ENCODE results near the gene ZBTB7C. TPM values are rescaled to one million over a fixed set of nuclear protein-coding genes. Genes with fewer than 3 reads are reported as not detected.

The ZBTB7C gene
- total RNA-seq, 3 donors from 2014 or later: 5.6 to 26.5 (median 6.1) TPM

DNA sequence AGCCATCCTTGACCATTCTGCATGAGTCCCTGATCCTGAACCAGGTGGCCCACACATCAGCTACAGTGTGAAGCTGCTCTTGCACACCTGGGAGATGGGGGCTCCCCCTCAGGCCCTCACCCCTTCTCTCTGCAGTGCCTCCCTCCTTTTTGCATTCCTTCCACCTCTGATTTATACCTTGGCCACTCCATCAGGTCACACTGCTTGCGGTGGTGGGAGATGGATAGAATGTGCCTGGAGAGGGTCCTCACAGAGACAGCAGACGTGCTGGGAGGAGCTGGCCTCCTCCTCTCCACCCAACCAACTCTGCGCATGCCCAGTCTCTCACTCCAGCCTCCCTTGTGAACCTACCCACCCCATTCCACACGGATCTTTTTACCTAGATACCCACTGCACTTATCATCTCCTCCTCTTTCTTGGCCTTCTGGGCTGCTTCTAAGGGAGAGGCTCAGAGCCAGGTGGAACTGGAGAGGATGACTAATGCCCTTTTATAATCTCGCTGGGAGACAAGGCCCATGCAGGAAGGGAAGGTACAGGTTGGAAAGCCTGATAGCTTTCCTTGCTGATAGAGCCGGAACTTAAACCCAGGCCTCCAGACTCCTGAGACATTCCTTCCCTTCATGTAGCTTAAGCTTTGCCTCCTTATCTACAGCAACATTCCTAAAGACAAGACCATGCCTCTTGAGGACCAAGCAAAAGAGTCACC lies 205.1 kb downstream of the ZBTB7C start:
- Histone ChIP-seq H3K36me3 (no peaks in the 10 kb centered on the region), H3K9me3 (no peaks in the 10 kb centered on the region), H3K4me1 (no peaks in the 10 kb centered on the region), H3K27me3 (no peaks in the 10 kb centered on the region), H3K4me3 (no peak overlapping the region), H3K27ac (no peak overlapping the region)
- TF ChIP-seq, protein P1, sequence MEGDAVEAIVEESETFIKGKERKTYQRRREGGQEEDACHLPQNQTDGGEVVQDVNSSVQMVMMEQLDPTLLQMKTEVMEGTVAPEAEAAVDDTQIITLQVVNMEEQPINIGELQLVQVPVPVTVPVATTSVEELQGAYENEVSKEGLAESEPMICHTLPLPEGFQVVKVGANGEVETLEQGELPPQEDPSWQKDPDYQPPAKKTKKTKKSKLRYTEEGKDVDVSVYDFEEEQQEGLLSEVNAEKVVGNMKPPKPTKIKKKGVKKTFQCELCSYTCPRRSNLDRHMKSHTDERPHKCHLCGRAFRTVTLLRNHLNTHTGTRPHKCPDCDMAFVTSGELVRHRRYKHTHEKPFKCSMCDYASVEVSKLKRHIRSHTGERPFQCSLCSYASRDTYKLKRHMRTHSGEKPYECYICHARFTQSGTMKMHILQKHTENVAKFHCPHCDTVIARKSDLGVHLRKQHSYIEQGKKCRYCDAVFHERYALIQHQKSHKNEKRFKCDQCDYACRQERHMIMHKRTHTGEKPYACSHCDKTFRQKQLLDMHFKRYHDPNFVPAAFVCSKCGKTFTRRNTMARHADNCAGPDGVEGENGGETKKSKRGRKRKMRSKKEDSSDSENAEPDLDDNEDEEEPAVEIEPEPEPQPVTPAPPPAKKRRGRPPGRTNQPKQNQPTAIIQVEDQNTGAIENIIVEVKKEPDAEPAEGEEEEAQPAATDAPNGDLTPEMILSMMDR (IDR thresholded peaks at IDR 0.05): no peak
- no peak for TF ChIP-seq POLR2A (IDR thresholded peaks at IDR 0.05)
- TF ChIP-seq POLR2AphosphoS5 (IDR thresholded peaks at IDR 0.05): no peak
- intact Hi-C loops (cut with DNase I; ENCODE audit: low total_unique reads): no loop called here
- no peak for DNase-seq (ENCODE audit: low spot score in 2 of 2)

DNA sequence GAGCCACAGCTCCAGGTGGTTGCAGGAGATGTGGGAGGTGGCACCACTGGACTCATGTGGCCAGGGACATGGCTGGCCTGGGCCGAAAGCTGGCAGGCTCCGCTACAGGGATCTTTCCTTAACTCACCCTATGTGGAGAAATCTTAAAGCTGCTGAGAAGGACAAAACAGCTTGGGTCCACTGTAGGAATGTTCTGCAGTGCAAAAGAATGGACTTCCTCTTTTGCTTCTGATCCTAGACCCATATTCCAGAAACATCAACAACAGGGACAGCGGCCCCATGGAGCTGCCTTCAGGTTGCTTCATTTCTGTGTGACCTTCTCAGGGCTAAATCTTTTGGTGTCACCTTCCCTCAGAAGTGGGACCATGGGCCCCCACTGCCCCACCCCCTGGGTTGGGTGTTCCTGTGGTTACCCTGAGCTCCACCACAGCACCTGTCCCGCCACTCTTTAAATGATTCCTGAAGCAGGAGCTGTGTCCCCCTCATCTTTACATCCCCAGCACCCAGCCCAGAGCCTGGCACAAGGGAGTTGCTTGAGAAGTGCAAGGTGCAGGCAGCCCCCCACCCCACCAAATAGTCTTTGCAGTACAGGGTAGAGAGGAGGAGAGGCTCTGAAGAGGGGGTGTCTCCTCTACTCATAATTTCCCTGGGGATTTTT lies 205.8 kb downstream of the ZBTB7C start:
- Histone ChIP-seq H3K4me1 (no peaks in the 10 kb centered on the region), H3K27ac (no peak overlapping the region), H3K9me3 (no peaks in the 10 kb centered on the region), H3K36me3 (no peaks in the 10 kb centered on the region), H3K27me3 (no peaks in the 10 kb centered on the region), H3K4me3 (no peak overlapping the region)
- intact Hi-C loops (cut with DNase I; ENCODE audit: low total_unique reads): no loop called here
- DNase-seq (ENCODE audit: low spot score in 2 of 2): no peak
- TF ChIP-seq POLR2AphosphoS5 (IDR thresholded peaks at IDR 0.05): no peak
- TF ChIP-seq, protein P1 (IDR thresholded peaks at IDR 0.05): no peak
- TF ChIP-seq POLR2A (IDR thresholded peaks at IDR 0.05): no peak

DNA sequence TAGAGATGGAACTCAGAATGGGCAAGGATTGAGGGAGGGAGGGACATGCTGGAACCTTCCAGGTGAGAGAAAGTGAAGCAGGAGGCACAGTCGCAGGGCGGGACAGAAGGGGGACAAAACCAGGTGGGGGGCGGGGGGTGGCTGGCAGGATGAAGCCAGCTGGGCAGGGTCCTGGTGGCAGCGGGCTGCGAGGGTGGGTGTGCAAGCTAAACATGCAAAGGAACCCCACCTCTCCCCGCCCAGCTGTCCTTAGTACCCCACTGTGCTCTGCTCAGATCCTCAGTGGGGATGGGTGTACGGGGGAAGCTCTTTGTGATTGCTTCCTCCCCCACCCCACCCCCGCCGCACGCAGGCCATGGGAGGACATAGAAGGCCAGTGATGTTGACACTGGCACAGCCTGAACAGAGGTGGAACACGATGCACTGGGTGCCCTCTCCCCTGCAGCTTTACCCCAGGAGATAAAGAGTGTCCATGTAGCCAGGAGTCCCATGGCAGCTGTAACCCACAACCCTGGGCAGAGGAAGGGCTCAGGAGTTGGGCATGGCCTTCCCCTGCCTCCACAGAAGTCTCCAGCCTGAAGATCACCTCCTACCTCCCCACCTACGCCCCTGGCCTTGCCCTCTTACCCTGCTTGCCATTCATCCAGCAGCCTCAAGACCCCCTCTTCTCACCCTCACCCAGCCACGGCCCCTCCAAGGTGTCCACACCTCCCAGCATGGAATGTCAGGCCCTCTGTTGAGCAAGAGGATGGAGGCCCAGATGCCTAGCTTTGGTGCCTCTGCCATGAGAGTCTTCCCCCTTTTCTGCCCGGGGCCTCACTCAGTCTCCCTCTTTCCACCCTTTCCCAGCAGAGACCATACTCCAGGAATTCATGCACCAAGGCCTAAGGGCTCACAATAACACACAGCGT lies 206.6 kb downstream of the ZBTB7C start:
- no peak for DNase-seq (ENCODE audit: low spot score in 2 of 2)
- intact Hi-C loops (cut with DNase I; ENCODE audit: low total_unique reads): no loop called here
- H3K36me3 ChIP-seq: no peaks in the 10 kb centered on the region
- H3K27me3 ChIP-seq: no peaks in the 10 kb centered on the region
- H3K27ac ChIP-seq: no peak overlapping the region
- no peaks in the 10 kb centered on the region for H3K9me3 ChIP-seq
- no peaks in the 10 kb centered on the region for H3K4me1 ChIP-seq
- H3K4me3 ChIP-seq: no peak overlapping the region
- no peak for TF ChIP-seq POLR2AphosphoS5 (IDR thresholded peaks at IDR 0.05)
- no peak for TF ChIP-seq POLR2A (IDR thresholded peaks at IDR 0.05)
- TF ChIP-seq, protein P1 (IDR thresholded peaks at IDR 0.05): no peak

DNA sequence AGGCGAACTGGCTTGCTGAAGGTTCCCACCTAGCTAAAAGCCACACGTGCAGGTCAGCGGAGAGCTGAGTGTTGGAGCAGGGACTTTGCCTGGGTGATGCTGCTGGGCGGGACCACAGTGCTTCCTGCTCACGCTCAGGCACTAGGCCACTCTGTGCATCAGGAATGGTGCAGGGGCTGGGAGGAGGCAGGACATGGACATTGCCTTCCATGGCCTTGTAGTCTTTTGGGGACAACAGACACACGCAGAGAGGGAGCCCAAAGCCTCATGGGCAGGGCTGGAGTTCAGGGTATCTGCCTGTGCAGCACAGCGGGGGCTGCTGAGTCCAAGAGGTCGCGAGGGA lies 207.2 kb downstream of the ZBTB7C start:
- H3K4me1 ChIP-seq: no peaks in the 10 kb centered on the region
- no peak for DNase-seq (ENCODE audit: low spot score in 2 of 2)
- no peak overlapping the region for H3K4me3 ChIP-seq
- H3K27ac ChIP-seq: no peak overlapping the region
- intact Hi-C loops (cut with DNase I; ENCODE audit: low total_unique reads): no loop called here
- H3K27me3 ChIP-seq: no peaks in the 10 kb centered on the region
- no peaks in the 10 kb centered on the region for H3K9me3 ChIP-seq
- TF ChIP-seq, protein P1 (IDR thresholded peaks at IDR 0.05): no peak
- TF ChIP-seq POLR2A (IDR thresholded peaks at IDR 0.05) (no peak), POLR2AphosphoS5 (IDR thresholded peaks at IDR 0.05) (no peak)
- H3K36me3 ChIP-seq: no peaks in the 10 kb centered on the region
